Stimulated activated CD4-positive, alpha-beta T cell treated with anti-CD3 and anti-CD28 coated beads, TNF-alpha, amount 100 ng/mL, for 24 hours (primary cell): ENCODE data around the gene MARK3.
A peak's percentile ranks its signal among the peaks of the same experiment; 100 is the strongest.
"Not testable (repeated sequence)": the region's sequence is repeated elsewhere in the genome, so short reads cannot be mapped to it uniquely, and the experiment has no call there.

Experiments used
- DNase-seq, 3 experiments: peaks; one replicate each; pipeline ENCODE4 v3.0.0-alpha.2; 2020; ENCODE audit warnings: low read depth in 3 of 3

MARK3 gene

DNA sequence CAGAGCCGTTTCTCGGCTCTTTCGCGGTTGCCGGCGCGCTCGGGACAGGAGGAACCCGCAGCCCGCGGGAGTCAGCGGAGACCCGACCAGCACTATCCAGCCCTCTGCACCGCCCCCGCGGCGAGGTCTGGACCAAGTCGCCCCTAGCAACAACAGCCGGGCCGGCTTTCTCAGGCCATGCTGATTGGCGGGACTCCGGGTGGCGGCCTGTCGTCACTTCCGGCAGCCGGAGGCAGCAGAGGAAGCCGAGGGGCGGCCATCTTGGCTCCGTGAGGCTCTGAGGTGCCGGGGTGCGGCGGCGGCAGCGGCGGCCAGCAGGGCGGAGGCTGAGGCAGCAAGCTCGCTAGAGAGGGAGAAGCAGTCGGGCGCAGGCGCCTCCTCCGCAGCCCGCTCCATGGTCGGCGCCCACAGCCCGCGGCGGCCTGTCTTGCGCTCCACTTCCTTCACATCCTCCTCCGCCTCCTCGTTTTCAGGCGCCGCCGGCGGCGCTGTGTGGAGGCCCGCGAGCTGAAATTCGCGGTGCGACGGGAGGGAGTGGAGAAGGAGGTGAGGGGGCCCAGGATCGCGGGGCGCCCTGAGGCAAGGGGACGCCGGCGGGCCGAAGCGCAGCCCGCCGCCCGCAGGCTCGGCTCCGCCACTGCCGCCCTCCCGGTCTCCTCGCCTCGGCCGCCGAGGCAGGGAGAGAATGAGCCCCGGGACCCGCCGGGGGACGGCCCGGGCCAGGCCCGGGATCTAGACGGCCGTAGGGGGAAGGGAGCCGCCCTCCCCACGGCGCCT lies at the start of gene MARK3:
Gene MARK3, plus strand, starts transcription at position 264 of the 777 bp plus-strand sequence. CDS start 615 bp downstream, outside the sequence.
- peak; percentile 94 to 97 (median 96) for DNase-seq

DNA sequence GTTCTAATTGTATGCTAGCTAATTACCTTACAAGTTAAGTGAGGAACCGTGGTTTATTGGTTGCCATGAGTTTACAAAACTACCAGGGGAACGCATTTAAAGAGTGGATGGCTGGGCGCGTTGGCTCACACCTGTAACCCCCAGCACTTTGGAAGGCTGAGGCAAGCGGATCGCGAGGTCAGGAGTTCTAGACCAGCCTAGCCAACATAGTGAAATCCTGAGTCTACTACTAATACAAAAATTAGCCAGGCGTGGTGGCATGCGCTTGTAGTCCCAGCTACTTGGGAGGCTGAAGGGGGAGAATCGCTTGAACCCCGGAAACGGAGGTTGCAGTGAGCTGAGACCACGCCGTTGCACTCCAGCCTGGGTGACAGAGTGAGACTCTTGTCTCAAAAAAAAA lies 49.0 kb upstream of the MARK3 start:
- no peak for DNase-seq

- no peak for DNase-seq
Measured at GRCh38 chr14:103337794-103338193, 47.4 kb upstream of the MARK3 start.

DNA sequence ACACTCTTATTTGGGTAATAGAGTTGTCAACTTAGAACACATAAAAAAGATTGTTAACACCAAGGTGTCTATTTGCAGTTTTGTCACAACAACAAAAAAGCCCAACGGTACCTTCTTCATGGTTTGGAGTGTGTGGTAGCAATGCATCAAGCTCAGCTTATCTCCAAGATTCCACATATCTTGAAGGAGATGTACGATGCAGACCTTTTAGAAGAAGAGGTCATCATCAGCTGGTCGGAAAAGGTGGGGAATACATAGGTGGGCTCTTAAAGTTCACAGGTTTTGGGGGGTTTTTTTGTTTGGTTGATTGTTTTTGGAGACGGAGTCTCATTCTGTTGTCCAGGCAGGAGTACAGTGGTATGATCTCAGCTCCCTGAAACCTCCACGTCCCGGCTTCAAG lies 45.7 kb upstream of the MARK3 start:
- no peak for DNase-seq

- no peak for DNase-seq
Measured at GRCh38 chr14:103340480-103341212, 44.6 kb upstream of the MARK3 start.

- DNase-seq: no peak
Measured at GRCh38 chr14:103341250-103342129, 43.7 kb upstream of the MARK3 start.

DNA sequence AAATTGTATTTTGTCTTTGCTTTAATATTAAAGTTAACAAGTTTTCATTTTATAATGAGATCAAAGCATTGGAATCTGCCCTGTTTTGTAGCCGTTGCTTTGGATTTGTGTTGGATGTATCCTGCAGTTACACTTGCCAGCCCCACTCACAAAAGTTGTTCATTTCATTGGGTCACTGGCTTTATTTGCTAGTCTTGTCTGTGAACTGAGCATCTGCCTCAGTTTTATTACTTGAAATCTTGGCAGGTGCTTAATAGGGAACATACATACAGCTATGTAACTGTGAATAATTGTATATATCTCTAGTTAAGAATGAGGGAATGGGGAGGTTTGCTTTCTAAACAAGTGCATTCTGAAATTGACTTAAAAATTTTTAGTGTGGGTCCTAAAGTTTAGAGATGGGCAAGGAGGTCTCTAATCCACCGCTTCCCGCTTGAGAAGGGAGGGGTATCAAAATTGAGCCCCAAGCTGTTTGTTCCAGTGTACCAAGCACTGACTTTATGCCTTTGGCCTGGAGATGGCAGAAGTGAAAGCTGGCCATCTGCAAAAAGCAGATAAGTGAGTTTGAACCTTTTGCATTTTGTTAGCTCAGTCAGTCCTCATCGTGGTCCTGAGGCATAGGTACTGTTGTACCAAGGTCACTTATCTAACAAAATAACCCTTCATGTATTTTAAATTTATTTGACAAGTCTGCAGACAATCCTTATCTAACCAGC lies 41.9 kb upstream of the MARK3 start:
- no peak for DNase-seq

DNA sequence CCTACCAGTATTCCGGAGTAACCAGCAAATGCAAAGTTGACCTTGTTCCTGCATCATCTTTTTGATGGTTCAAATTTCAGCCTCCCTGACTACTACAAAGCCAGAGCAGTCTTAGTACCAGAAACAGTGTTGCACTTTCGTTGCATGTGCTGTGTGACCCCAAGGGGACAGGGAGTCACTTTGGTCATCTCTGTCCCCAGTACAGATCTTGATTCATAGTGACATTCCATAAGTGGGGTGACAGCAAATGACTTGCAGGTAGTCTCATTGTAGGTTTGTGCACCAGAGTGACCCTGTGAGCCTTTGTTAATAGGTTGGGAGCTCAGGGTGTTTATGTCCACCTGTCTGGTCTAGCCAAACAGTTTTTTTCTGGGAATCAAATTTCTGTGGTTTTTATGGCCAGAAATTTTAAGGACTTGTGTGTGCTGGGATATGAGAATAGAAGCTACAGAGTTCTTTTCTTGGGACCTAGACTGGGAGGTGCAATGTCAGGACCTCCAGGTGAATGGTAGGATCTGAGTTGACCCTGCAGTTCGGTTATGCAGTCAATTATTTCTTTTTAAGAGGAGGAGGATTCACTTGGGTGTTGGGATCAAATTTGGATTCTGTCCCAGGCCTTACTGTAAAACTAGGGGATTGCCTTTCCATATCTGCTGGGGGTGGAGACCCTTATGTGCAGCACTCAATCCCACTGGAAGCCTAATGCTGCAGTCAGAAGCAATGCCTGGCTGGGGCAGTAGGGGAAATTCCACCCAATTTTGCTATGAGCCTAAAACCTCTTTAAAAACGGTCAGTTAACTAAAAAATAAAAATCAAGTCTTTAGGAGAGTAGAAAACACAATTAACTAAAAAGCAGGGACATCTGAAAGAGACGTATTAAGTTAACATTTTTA lies 41.1 kb upstream of the MARK3 start:
- no peak for DNase-seq

- no peak for DNase-seq
Measured at GRCh38 chr14:103346286-103346685, 38.9 kb upstream of the MARK3 start.

GRCh38 chr14:103347091-103347815 lies 38.0 kb upstream of the MARK3 start:
- no peak for DNase-seq

DNA sequence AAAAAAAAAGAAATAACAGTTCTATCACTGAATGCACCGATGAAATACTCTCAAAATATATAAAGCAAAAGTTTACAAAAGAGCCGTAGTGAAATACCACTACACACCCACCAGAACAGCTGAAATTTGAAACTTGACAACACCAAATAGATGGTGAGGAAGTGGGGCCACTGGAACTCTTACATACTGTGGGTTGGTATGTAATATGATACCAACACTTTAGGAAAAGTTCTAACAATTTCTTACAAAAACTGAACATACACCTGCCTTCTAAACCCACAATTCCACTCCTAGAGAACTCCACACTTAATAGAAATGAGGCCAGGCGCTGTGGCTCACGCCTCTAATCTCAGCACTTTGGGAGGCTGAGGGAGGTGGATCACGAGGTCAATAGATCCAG lies 37.1 kb upstream of the MARK3 start:
- no peak for DNase-seq

GRCh38 chr14:103349982-103350381 lies 35.2 kb upstream of the MARK3 start:
- DNase-seq: no peak

- no peak for DNase-seq
Measured at GRCh38 chr14:103353362-103353761, 31.9 kb upstream of the MARK3 start.

DNA sequence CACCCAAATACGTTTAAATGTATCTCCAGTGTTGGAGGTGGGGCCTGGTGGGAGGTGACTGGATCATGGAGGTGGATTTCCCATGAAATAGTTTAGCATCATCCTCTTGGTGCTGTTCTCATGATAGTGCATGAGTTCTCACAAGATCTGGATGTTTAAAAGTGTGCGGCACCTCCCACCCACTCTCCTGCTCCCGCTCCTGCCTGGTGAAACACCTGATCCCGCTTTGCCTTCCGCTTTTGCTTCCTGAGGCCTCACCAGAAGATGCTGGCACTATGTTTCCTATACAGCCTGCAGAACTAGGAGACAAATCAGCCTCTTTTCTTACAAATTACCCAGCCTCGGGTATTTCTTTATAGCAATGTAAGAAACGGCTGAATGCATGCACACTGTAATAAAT lies 31.1 kb upstream of the MARK3 start:
- no peak for DNase-seq

- no peak for DNase-seq
Measured at GRCh38 chr14:103356024-103356682, 29.1 kb upstream of the MARK3 start.

DNA sequence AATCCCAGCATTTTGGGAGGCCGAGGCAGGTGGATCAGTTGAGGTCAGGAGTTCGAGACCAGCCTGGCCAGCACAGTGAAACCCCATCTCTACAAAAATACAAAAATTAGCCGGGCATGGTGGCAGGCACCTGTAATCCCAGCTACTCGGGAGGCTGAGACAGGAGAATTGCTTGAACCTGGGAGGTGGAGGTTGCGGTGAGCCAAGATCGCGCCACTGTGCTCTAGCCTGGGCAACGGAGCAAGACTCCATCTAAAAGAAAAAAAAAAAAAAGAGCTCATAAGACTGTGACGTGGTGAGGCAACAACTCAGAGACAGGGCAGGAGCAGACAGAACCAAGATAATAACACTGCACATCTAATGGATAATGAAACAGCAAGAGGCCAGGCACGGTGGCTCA lies 27.7 kb upstream of the MARK3 start:
- DNase-seq: not testable (repeated sequence)

DNA sequence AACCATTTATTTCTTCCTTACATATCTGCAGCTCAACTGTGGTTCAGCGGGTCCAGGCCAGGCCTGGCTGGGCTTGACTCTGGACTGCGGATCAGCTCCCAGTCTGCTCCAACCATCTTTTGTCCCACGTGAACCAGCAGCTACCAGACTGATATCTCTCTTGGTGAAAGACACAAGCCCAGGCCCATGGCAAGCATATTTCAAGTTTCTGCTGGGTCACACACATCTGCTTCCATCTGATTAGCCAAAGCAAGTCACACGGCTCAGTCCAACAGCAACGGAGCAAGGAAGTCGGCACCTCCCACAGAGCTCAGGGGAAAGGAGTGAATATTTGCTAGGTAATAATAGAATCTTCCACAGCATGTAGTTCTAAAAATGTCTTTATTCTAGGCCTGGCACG lies 24.7 kb upstream of the MARK3 start:
- no peak for DNase-seq

DNA sequence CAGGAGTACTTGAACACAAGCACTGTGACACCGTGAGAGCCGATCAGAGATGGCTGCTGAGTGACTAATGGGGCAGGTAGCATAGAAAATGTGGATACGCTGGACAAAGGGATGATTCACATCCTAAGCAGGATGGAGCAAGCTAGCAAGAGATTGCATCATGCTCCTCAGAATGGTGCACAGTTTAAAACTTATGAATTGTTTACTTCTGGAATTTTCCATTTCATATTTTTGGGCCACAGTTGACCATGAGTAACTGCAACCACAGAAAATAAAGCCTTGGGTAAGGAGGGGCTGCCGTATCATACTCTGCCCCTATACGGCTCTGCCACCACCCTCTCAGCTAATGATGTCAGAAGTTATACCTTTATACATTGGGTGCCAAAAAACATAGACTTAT lies 23.3 kb upstream of the MARK3 start:
- no peak for DNase-seq

DNA sequence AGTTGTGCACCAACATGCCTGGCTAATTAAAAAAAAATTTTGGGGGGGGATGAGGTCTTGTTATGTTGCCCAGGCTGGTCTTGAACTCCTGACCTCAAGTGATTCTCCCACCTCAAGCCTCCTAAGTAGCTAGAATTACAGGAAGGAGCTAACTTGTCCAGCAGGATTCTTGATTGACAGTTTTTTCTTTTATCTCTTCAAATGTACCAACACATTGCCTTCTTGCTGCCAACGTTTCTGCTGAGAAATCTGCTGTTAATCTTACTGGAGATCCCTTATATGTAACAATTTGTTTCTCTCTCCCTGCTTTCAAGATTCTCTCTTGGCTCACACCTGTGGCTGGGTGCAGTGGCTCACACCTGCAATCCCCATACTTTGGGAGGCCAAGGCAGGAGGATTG lies 22.4 kb upstream of the MARK3 start:
- no peak for DNase-seq
